Tibial artery (tissue), 4 donors: Measurements from ENCODE around the gene PZP.

ENCODE experiments used
- DNase-seq, 2 donors: peaks; one replicate each; pipeline ENCODE4 v3.0.0-alpha.2; 2019
- H3K27ac ChIP-seq, 2 donors: fragments of 200-600 bp; sonication (generic) in 1 of 2; 1 replicate in 1 of 2; 2 replicates in 1 of 2; pipeline ENCODE4 v1.5.1; 2018 to 2019; ENCODE audit warnings: mild to moderate bottlenecking in 1 of 2
- H3K27me3 ChIP-seq, 2 donors: fragments of 200-600 bp; sonication (generic) in 1 of 2; one replicate each; pipeline versions ENCODE4 v1.5.1 to v1.6.0; 2016 to 2019
- H3K36me3 ChIP-seq, 3 donors: fragments of 200-600 bp; sonication (generic) in 2 of 3; one replicate each; pipeline ENCODE4 v1.5.1; 2016 to 2019; ENCODE audit warnings: mild to moderate bottlenecking in 2 of 3
- H3K4me1 ChIP-seq, 4 donors: fragments of 200-600 bp; sonication (generic) in 2 of 4; 1 replicate in 3 of 4; 2 replicates in 1 of 4; pipeline ENCODE4 v1.5.1; 2016 to 2019
- H3K4me3 ChIP-seq, 2 donors: fragments of 200-600 bp; sonication (generic) in 1 of 2; 1 replicate in 1 of 2; 2 replicates in 1 of 2; pipeline ENCODE4 v1.5.1; 2018 to 2019; ENCODE audit warnings: mild to moderate bottlenecking in 2 of 2
- H3K9me3 ChIP-seq, 3 donors: fragments of 200-600 bp; sonication (generic) in 1 of 3; one replicate each; pipeline ENCODE4 v1.5.1; 2016 to 2019
- intact Hi-C: fragments of 100-400 bp; cut with DNase I; formaldehyde crosslinking; loops from one replicate; pipeline ENCODE4 v1.15.0; 2023; ENCODE audit warnings: low total_unique reads
- TF ChIP-seq, protein P1 (sequence below), 2 experiments: fragments of 200-600 bp in 1 of 2; fragments of 450-650 bp in 1 of 2; IDR thresholded peaks; one replicate each; pipeline ENCODE4 v1.5.1; 2017 to 2019; ENCODE audit warnings: antibody characterized with exemption in 2 of 2, mild to moderate bottlenecking in 1 of 2, moderate library complexity in 1 of 2

The PZP gene

DNA sequence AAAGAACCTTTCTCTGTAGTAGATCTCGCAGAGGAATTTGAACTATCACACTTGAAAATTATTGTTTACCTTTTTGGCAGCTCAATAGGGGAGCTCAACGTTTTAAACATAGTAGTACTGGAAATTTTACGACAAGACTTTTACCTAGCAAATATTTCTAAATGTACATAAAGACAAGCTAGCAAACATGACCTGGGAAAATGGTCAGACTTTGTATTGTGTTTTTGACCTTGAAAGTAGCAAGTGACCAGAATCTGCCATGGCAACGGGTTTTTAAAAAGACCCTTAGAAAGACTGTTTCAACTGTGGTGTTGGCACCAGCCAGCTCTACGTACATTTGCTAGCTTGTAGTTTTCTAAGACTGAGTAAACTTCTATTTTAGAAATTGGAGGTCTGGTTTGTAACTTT, 72.3 kb downstream of the PZP start:
- Histone ChIP-seq H3K4me3 (no peak overlapping the region), H3K27ac (no peak overlapping the region), H3K36me3 (no peaks in the 10 kb centered on the region), H3K9me3 (no peaks in the 10 kb centered on the region), H3K27me3 (no peaks in the 10 kb centered on the region), H3K4me1 (no peaks in the 10 kb centered on the region)
- intact Hi-C loops, result no loop called here
- no peak for DNase-seq
- TF ChIP-seq, protein P1, sequence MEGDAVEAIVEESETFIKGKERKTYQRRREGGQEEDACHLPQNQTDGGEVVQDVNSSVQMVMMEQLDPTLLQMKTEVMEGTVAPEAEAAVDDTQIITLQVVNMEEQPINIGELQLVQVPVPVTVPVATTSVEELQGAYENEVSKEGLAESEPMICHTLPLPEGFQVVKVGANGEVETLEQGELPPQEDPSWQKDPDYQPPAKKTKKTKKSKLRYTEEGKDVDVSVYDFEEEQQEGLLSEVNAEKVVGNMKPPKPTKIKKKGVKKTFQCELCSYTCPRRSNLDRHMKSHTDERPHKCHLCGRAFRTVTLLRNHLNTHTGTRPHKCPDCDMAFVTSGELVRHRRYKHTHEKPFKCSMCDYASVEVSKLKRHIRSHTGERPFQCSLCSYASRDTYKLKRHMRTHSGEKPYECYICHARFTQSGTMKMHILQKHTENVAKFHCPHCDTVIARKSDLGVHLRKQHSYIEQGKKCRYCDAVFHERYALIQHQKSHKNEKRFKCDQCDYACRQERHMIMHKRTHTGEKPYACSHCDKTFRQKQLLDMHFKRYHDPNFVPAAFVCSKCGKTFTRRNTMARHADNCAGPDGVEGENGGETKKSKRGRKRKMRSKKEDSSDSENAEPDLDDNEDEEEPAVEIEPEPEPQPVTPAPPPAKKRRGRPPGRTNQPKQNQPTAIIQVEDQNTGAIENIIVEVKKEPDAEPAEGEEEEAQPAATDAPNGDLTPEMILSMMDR (IDR thresholded peaks at IDR 0.05), result no peak

DNA sequence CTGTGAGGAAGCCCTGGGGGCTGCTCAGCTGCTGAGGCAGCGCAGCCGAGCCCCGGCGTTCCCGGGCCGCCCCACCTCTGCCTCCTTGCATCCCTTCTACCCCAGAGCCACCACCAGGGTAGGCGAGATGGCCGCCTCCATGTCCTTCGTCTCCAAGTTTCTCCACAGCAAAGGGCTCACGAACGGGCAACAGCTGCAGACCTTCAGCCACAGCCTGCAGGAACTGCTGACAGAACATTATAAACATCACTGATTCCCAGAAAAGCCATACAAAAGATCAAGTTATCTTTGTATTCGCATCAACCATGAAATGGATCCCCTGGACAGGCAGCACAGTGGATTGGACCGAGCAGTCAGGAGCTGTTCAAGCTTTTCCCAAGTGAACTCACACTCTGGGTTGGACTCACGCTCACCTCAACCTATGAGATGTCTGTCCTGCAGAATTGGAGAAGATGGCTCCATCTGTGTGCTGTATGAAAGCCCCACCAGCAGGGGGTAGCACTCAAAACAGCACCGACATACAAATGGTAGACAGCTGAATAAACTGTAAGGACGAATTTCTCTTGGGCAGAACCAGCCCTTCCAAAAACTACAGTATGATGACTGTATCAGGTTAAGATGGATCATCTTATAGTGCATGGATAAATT, 73.1 kb downstream of the PZP start:
- Histone ChIP-seq H3K4me1 (no peaks in the 10 kb centered on the region), H3K27me3 (no peaks in the 10 kb centered on the region), H3K9me3 (no peaks in the 10 kb centered on the region), H3K36me3 (no peaks in the 10 kb centered on the region), H3K4me3 (no peak overlapping the region), H3K27ac (no peak overlapping the region)
- intact Hi-C loops, result no loop called here
- TF ChIP-seq, protein P1 (IDR thresholded peaks at IDR 0.05), result no peak
- no peak for DNase-seq

DNA sequence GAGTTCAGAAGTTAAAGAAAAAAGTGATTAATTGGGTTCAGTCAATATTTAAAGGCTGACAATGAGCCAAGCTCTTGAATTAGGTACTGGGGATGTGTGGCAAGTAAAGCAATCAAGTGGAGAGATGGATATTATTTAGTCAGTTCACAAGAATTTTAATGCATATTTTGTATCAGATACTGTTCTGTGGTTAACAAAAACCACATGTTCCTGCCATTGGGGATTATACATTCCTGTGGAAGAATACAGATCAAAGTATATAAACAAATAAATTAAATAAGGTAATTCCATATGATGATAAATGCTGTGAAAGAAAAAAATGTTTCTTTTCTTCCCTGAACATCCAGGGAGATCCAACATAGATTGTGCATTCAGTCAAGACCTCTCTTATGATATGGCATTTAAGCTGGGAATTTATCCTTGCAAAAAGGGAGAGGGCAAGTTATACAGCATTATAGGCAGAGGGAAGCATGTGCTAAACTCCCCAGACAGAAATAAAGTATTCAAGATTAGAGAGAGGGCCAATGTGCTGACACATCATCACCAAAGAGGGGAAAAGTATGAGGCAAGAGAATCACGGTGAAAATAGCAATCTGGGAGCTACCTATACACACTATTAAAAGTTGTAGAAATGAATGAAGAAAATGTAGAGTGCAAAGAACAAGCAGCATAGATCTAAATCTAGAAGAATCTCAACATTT, 74.8 kb downstream of the PZP start:
- no peak for DNase-seq
- no peaks in the 10 kb centered on the region for H3K4me1 ChIP-seq
- H3K27me3 ChIP-seq, result no peaks in the 10 kb centered on the region
- TF ChIP-seq, protein P1 (IDR thresholded peaks at IDR 0.05), result no peak
- H3K27ac ChIP-seq, result no peak overlapping the region
- no peaks in the 10 kb centered on the region for H3K36me3 ChIP-seq
- intact Hi-C loops, result no loop called here
- no peaks in the 10 kb centered on the region for H3K9me3 ChIP-seq
- H3K4me3 ChIP-seq, result no peak overlapping the region

DNA sequence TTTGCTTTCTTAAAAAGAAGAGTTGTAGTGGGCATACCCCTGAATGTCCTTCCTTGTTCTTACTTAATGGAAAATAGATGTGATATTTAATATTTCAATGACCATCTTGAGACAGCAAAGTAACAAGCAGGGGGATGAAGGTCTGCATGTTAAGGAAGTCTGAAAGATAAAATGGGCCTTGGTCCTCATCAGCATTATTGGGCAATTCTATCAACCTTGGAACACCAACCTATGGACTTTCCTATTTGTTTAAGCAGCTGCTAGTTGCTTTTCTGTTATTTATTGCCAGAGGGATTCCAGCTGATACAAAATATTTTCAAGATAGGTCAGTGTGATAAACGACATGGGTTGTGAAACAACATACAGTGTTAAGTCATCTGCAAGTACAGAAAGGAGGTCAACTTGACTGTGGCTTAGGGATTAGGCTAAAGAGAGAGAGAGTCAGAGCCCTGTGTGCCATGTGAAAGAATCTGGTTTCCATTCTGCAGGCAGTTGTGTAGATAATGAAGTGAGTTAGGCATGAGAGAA, 76.1 kb downstream of the PZP start:
- Histone ChIP-seq H3K4me3 (no peak overlapping the region), H3K9me3 (no peaks in the 10 kb centered on the region), H3K27me3 (no peaks in the 10 kb centered on the region), H3K27ac (no peak overlapping the region), H3K4me1 (no peaks in the 10 kb centered on the region), H3K36me3 (no peaks in the 10 kb centered on the region)
- no peak for DNase-seq
- TF ChIP-seq, protein P1 (IDR thresholded peaks at IDR 0.05), result no peak
- intact Hi-C loops, result no loop called here

DNA sequence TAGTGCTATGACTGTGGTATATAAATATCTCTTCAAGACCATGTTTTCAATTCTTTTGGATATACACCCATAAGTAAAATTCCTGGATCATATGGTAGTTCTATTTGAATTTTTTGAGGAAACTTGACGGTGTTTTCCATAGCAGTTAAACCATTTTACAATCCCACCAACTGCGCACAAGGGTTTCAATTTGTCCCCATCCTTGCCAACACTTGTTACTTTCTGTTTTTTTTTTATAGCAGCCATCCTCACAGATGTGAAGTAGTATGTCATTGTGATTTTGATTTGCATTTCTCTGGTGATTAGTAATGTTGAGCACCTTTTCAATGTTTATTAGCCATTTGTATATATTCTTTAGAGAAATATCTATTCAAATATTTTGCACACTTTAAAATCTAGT, 78.0 kb downstream of the PZP start:
- no peaks in the 10 kb centered on the region for H3K27me3 ChIP-seq
- no peaks in the 10 kb centered on the region for H3K9me3 ChIP-seq
- TF ChIP-seq, protein P1 (IDR thresholded peaks at IDR 0.05), result no peak
- H3K36me3 ChIP-seq, result no peaks in the 10 kb centered on the region
- no peak for DNase-seq
- H3K4me1 ChIP-seq, result no peaks in the 10 kb centered on the region
- H3K27ac ChIP-seq, result no peak overlapping the region
- no peak overlapping the region for H3K4me3 ChIP-seq
- intact Hi-C loops, result no loop called here
